Measurements from ENCODE around the gene ACSM3. TPM values are rescaled to one million over a fixed set of nuclear protein-coding genes. Genes with fewer than 3 reads are reported as not detected.

The ACSM3 gene
- polyA plus RNA-seq, 1 of the 3 experiments (the other 2 are of a cell fraction): 0.44 TPM

GRCh38 chr16:20735490-20735889 is 28.3 kb upstream of the ACSM3 start:
- ChIA-PET CTCF (interaction anchor here (0.6 kb wide), 1 partner anchor 269 kb away, joined by 3 read pairs; no protein-coding TSS in a partner anchor), POLR2A (no interaction called here)

More at GRCh38 chr16:20735490-20735889, 28.3 kb upstream of the ACSM3 start:
- Histone ChIP-seq H3K9me2 (no peaks in the 10 kb centered on the region), H3K36me3 (replicated peaks in 1 of 2; ENCODE audit: control insufficient read depth in 1 of 2, insufficient read depth in 2 of 2, low read length in 1 of 2) (peaks cover 53 to 55% of the 10 kb centered on the region in 2 experiments), H3K4me1 (ENCODE audit: control insufficient read depth in 1 of 2, insufficient read depth in 2 of 2, low read depth in 1 of 2, low read length in 1 of 2) (peaks cover 4 to 6% of the 10 kb centered on the region in 2 experiments; a peak in 1 of 4 replicates), H3F3A (replicated peaks; ENCODE audit: insufficient read depth) (no peaks in the 10 kb centered on the region), H3K9ac (no peak overlapping the region), H4K20me1 (ENCODE audit: insufficient read depth) (peaks cover 46% of the 10 kb centered on the region), H3K27ac (ENCODE audit: low read depth in 2 of 2, low read length in 1 of 2) (no peak overlapping the region), H3K27me3 (ENCODE audit: insufficient read depth) (no peaks in the 10 kb centered on the region), H2AFZ (ENCODE audit: low read depth) (no peak overlapping the region), H3K79me2 (ENCODE audit: insufficient read depth) (peaks cover 37% of the 10 kb centered on the region), H3K9me3 (no peaks in the 10 kb centered on the region), H3K4me3 (ENCODE audit: low read depth in 2 of 2, low read length in 1 of 2) (no peak overlapping the region), H3K4me2 (no peak overlapping the region)
- DNase-seq: no peak
- WGBS (ENCODE audit: low lambda C conversion rate): 70% methylated on average over 1 of the region's 1 CpG
- no peak for TF ChIP-seq USF2 (IDR thresholded peaks at IDR 0.05; ENCODE audit: borderline replicate concordance, low read depth, low read length)
- no peak for TF ChIP-seq EP300 (IDR thresholded peaks at IDR 0.05; ENCODE audit: borderline replicate concordance in 1 of 2, low read depth in 1 of 2, low read length in 1 of 2)
- no peak for TF ChIP-seq FOXM1 (IDR thresholded peaks at IDR 0.05; ENCODE audit: low read depth)
- no peak for TF ChIP-seq YY1 (IDR thresholded peaks at IDR 0.05; ENCODE audit: low read depth)
- TF ChIP-seq GABPA (IDR thresholded peaks at IDR 0.05; ENCODE audit: low read depth): no peak
- TF ChIP-seq ZBTB33 (IDR thresholded peaks at IDR 0.05; ENCODE audit: borderline replicate concordance, low read depth): no peak
- no peak for TF ChIP-seq TEAD4 (IDR thresholded peaks at IDR 0.05; ENCODE audit: borderline replicate concordance, insufficient read depth)
- TF ChIP-seq CTCF (IDR thresholded peaks at IDR 0.05): no peak
- TF ChIP-seq GATA2 (CRISPR knock-in tag; IDR thresholded peaks at IDR 0.05): no peak
- no peak for TF ChIP-seq PBX3 (IDR thresholded peaks at IDR 0.05)
- no peak for TF ChIP-seq MXI1 (IDR thresholded peaks at IDR 0.05; ENCODE audit: low read depth, low read length)
- no peak for TF ChIP-seq CHD2 (IDR thresholded peaks at IDR 0.05; ENCODE audit: low read length, partially characterized antibody)
- no peak for TF ChIP-seq POLR2AphosphoS5 (IDR thresholded peaks at IDR 0.05; ENCODE audit: low read depth, low read length)
- no peak for TF ChIP-seq RFX5 (IDR thresholded peaks at IDR 0.05; ENCODE audit: low read length)
- no peak for TF ChIP-seq SMC3 (IDR thresholded peaks at IDR 0.05; ENCODE audit: low read depth, low read length)
- TF ChIP-seq MAX (IDR thresholded peaks at IDR 0.05; ENCODE audit: low read depth): no peak
- no peak for TF ChIP-seq USF1 (IDR thresholded peaks at IDR 0.05; ENCODE audit: borderline replicate concordance, low read depth)
